Measurements from ENCODE around the gene TMEM167A.

GRCh38 chr5:83035373-83036100 is 41.7 kb downstream of the TMEM167A start:
- TF ChIP-seq EZH2 (IDR thresholded peaks at IDR 0.05; ENCODE audit: insufficient read depth, poor library complexity, severe bottlenecking) (no peak), EZH2phosphoT487 (IDR thresholded peaks at IDR 0.05; ENCODE audit: insufficient read depth, low read depth) (no peak)
